Fibroblast of villous mesenchyme (primary cell): Measurements from ENCODE around the gene SPINK8. TPM values are rescaled to one million over a fixed set of nuclear protein-coding genes. Genes with fewer than 3 reads are reported as not detected.

Experiments
- DNase-seq: peaks from one replicate; pipeline ENCODE4 v3.0.0-alpha.2; 2010; ENCODE audit warnings: low read depth
- H3K4me3 ChIP-seq: 2 replicates; pipeline ENCODE4 v1.5.1; 2011; ENCODE audit warnings: low read depth, mild to moderate bottlenecking, low read length
- CTCF ChIP-seq: IDR thresholded peaks from 2 replicates; pipeline ENCODE4 v1.5.1; 2012; ENCODE audit warnings: low read depth, mild to moderate bottlenecking, low read length; ENCODE audit not compliant: insufficient read depth
- total RNA-seq: library from RNA; depleted of rRNA; stranded (reverse); fragments of >200 nt; gene quantifications from 2 replicates; pipeline ENCODE4 v1.2.3, GENCODE V29; 2012

Gene SPINK8
- total RNA-seq, 1 donor = not detected

- no peak for TF ChIP-seq CTCF
- no peak for DNase-seq
- H3K4me3 ChIP-seq = no peak overlapping the region
Measured at GRCh38 chr3:48294611-48295263, 38.7 kb downstream of the SPINK8 start.

- DNase-seq = no peak
Measured at GRCh38 chr3:48289659-48290058, 43.8 kb downstream of the SPINK8 start.

GRCh38 chr3:48287034-48287433 lies 46.4 kb downstream of the SPINK8 start:
- no peak for TF ChIP-seq CTCF
- no peak for DNase-seq
- no peak overlapping the region for H3K4me3 ChIP-seq

More at GRCh38 chr3:48289659-48290058, 43.8 kb downstream of the SPINK8 start:
- no peak for TF ChIP-seq CTCF
- H3K4me3 ChIP-seq = no peak overlapping the region

- no peak for DNase-seq
- no peak for TF ChIP-seq CTCF
- H3K4me3 ChIP-seq = no peak overlapping the region
Measured at GRCh38 chr3:48286308-48286707, 47.2 kb downstream of the SPINK8 start.

GRCh38 chr3:48285675-48286074 lies 47.8 kb downstream of the SPINK8 start:
- no peak for TF ChIP-seq CTCF
- H3K4me3 ChIP-seq = no peak overlapping the region
- no peak for DNase-seq

- H3K4me3 ChIP-seq = no peak overlapping the region
- DNase-seq = no peak
- no peak for TF ChIP-seq CTCF
Measured at GRCh38 chr3:48285132-48285531, 48.3 kb downstream of the SPINK8 start.

- no peak for TF ChIP-seq CTCF
- H3K4me3 ChIP-seq = no peak overlapping the region
- DNase-seq = no peak
Measured at GRCh38 chr3:48280881-48281280, 52.6 kb downstream of the SPINK8 start.
